Stimulated activated CD8-positive, alpha-beta memory T cell treated with anti-CD3 and anti-CD28 coated beads, Interleukin-7, amount 100 ng/mL, for 4 hours (primary cell): Measurements from ENCODE around the gene SLC9C1.

ENCODE experiments used
- DNase-seq, 2 donors: peaks; one replicate each; pipeline ENCODE4 v3.0.0-alpha.2; 2020; ENCODE audit warnings: low read depth in 2 of 2

The SLC9C1 gene

DNA sequence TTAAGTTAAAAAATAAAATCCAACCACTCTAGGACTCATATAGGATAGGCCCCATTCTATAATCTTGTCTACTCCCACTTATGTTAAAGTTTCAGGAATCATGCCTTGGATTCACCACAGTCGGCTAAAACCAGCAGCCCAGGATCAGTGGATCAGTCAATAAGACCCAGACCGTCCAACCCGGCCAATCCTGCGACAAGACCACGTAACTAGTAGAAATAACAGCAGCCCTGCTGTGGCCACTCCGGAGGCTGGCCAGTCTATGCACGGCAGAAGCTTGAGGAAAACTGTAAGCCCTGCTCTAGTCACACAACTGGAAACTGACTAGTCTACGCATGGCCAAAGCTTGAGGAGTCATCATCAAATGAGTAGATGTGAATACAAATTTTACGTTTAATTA lies 12.8 kb upstream of the SLC9C1 start:
- DNase-seq, result no peak

- DNase-seq, result no peak
Measured at GRCh38 chr3:112304611-112305010, 10.6 kb upstream of the SLC9C1 start.

- no peak for DNase-seq
Measured at GRCh38 chr3:112303764-112304325, 9.8 kb upstream of the SLC9C1 start.

- no peak for DNase-seq
Measured at GRCh38 chr3:112302881-112303763, 9.1 kb upstream of the SLC9C1 start.

DNA sequence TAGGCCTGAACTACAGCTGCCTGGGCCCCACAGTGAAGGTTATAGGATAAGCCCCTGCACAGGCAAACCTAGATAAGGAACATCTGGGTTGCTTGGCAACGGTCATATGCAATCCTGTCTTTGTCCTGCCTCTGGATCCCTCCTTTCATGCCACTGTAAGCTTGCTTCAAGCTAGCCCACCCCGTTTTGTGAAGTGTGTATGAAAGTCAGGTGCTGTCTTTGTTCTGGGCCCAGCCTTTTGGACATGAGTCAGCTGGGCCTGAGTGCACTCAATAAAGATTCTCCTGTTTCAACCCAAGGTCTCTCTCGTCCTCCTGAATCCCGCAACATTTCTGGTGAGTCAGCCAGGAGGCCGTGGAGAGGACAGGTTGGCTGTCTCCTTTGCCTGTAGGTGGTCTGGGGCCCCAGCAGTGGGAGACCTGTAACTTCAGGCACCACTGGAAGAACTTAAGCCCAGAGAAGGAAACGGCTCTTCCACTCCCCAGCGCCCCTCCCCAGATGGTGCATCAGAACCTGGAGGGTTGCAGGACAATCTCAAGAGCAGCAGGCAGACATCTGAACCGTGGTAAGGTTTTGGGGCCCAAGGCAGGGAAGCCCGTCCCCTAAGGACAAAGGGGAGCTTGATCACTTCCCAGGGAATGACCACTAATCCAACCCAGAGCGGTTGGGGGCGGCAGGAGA lies 8.3 kb upstream of the SLC9C1 start:
- no peak for DNase-seq

DNA sequence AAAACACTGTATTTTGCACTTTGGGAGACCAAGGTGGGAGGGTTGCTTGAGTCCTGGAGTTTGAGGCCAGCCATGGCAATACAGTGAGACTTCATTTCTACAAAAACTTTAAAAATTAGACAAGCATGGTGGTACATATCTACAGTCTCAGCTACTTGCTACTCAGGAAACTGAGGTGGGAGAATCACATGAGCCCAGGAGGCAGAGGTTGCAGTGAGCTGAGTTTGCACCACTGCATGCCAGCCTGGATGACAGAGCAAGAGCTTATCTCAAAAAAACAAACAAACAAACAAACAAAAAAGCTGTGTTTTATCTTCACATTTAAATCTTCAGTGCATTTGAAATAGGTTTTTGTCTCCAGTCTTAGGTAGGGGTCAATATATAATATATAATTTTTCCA lies 4.8 kb upstream of the SLC9C1 start:
- DNase-seq, result no peak

DNA sequence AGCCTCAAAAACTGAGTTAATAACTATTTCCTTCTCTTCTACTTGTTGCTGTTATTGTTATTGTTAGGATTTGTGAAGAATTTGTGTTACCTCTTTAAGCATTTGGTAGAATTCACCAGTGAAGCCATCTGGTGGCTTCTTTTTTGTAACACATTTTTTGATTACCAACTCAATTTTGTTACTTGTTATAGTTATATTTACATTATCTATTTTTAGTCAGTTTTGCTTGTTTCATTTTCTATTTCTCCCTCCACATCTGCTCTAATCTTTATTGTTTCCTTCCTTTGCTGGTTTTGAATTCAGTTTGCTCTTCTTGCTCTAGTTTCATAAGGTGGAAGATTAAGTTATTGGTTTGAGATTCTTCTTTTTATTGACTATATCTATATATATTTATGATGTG lies 3.7 kb upstream of the SLC9C1 start:
- no peak for DNase-seq

- no peak for DNase-seq
Measured at GRCh38 chr3:112289011-112289410, 5.0 kb downstream of the SLC9C1 start.

DNA sequence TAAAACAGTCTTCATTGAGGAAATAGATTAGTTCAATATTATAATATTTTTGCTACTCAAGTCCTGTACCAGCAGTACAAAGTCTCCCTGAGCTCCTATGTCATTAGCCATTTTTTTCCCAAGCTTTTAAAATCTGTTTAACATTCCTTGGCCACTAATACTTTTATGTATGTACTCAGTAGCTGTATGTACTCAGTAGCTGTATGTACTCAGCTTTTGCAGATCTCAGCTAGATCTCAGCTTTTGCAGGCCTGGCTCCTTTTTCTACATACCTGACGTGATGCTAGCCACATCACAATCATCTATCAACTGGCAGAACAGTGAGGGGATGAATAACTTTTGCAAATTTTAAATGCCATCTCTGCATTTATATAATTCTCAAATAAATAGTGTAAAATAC lies 13.8 kb downstream of the SLC9C1 start:
- DNase-seq, result no peak

DNA sequence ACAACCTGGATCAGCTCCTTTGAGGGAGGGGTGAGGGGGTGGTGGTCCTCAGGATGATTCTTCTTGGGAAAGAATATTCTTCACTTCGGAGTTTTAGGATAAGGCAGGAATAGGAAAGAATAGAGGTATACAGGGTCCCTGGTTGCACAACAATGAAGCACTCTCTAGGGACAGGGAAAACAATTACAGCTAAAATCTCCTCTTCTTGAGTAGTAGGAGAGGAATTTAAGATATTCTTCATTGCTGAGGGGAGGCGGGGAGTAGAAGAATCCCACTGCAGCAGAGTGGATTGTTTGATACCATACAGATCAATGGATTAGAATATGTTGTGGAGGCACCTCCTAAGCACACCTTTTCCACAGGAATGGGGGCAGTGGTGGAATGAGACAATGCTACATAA lies 20.5 kb downstream of the SLC9C1 start:
- DNase-seq, result no peak

DNA sequence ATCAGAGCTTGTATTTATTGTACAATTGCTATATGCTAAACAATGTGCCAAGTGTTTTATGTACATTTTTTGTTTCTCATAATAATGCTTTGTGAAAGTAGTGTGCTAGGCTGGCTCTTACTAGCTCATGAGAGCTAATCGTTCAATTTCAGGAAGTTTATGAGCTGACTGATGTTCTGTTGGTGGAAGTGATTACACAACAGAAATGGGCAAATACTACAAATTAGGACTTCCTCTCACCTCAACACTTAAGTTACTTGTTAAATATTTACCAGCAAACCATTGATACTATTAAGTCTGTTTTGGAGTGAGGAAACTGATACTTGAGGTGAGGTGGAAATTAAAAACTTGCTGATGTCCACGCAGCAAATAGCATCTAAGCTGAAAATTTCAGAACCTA lies 32.3 kb downstream of the SLC9C1 start:
- no peak for DNase-seq

DNA sequence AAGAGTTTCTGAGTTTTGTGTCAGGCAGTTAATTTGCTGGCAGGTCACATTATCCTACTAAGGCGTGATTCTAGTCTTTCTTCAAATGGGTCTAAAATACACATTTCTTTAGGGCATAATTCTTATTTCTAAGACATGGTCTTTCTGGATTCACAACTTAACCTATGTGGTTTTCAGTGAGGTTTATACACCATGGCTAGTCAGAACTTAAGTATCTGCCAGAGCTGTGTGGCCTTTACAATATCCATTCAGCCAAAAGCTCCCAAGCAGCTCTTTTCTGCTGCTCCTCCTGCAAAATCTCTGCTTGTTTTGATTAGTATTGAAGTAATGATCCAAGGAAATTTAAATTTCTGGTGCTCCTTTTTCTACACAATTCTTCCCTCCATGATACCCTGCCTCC lies 33.5 kb downstream of the SLC9C1 start:
- no peak for DNase-seq

GRCh38 chr3:112253301-112253971 lies 40.6 kb downstream of the SLC9C1 start:
- DNase-seq, result no peak

GRCh38 chr3:112247900-112248299 lies 46.1 kb downstream of the SLC9C1 start:
- no peak for DNase-seq

- DNase-seq, result no peak
Measured at GRCh38 chr3:112247350-112247749, 46.7 kb downstream of the SLC9C1 start.

DNA sequence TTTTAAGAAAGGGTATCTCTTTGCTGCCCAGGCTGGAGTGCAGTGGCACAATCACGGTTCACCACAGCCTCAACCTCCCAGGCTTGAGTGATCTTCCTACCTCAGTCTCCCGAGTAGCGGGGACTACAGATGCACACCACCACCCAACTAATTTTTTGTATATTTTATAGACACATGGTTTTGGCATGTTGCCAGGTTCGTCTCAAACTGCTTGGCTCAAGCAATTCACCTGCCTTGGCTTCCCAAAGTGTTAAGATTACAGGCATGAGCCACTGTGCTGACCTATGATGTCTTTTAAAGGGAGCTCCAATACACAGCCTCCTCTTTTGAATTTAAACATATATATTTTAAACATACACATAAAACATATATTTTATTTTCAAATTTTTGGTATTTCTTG lies 60.9 kb downstream of the SLC9C1 start:
- no peak for DNase-seq

DNA sequence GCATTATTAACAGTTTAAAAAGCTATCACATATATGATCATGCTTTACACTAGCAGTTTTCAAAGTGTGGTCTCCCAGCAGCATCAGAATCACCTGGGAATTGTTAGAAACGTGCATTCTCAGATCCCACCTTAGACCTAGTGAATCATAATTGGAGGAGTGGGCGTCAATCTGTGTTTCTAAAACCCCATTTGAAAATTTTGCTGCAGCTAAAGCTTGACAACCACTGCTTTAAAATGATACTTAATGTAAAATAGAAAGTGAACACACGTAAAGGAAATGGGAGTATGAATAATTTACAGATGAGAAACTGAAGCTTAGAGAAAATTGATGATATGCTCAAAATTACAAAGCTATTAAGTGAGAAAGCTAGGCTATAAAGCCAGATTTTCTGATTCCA lies 62.3 kb downstream of the SLC9C1 start:
- no peak for DNase-seq

- no peak for DNase-seq
Measured at GRCh38 chr3:112230033-112230432, 64.0 kb downstream of the SLC9C1 start.

- no peak for DNase-seq
Measured at GRCh38 chr3:112228786-112229185, 65.2 kb downstream of the SLC9C1 start.

- no peak for DNase-seq
Measured at GRCh38 chr3:112200317-112200666, 93.7 kb downstream of the SLC9C1 start.

- DNase-seq, result no peak
Measured at GRCh38 chr3:112199622-112200316, 94.2 kb downstream of the SLC9C1 start.

DNA sequence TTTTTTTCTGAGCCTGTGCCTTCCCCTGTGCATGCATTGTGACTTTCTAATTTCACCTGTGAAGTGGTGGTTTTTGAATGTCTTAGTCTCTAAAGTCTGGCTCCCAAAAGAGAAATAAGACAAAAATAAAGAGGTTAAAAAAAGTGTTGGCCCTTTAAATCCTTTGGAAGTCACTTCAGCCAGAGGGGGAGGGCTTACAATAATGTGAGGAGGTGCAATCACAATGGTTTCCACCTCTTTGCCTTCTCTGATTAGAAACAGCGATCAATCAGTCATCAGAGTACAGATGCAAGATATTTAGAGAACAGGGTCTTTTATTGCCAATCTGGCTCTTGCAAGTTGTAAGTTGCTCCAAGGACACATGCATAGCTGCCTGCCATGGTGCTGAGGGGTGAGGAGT lies 96.9 kb downstream of the SLC9C1 start:
- DNase-seq, result no peak
